ENCODE results near the gene CDRT4.
A peak's percentile ranks its signal among the peaks of the same experiment; 100 is the strongest.

CDRT4 gene

GRCh38 chr17:15475631-15476354, 8.4 kb upstream of the CDRT4 start:
- H3K27me3 ChIP-seq (ENCODE audit: control insufficient read depth, insufficient read depth, low read length): no peaks in the 10 kb centered on the region
- H3K27ac ChIP-seq (ENCODE audit: low read depth, low read length): no peak overlapping the region
- no peak overlapping the region for H3K9ac ChIP-seq (ENCODE audit: low read depth, low read length)
- no peaks in the 10 kb centered on the region for H3K9me3 ChIP-seq (ENCODE audit: control insufficient read depth, insufficient read depth, low read length)
- H3K4me3 ChIP-seq (ENCODE audit: low read depth, low read length): no peak overlapping the region
- peaks cover 6% of the 10 kb centered on the region for H3K4me1 ChIP-seq (ENCODE audit: control insufficient read depth, insufficient read depth, low read length)
- H3K36me3 ChIP-seq (ENCODE audit: control insufficient read depth, insufficient read depth, low read length): no peaks in the 10 kb centered on the region

- Histone ChIP-seq H3K4me1 (ENCODE audit: control insufficient read depth, insufficient read depth, low read length) (peaks cover 6% of the 10 kb centered on the region), H3K36me3 (ENCODE audit: control insufficient read depth, insufficient read depth, low read length) (no peaks in the 10 kb centered on the region), H3K4me3 (ENCODE audit: low read depth, low read length) (no peak overlapping the region), H3K9ac (ENCODE audit: low read depth, low read length) (no peak overlapping the region), H3K27ac (ENCODE audit: low read depth, low read length) (no peak overlapping the region), H3K27me3 (ENCODE audit: control insufficient read depth, insufficient read depth, low read length) (no peaks in the 10 kb centered on the region), H3K9me3 (ENCODE audit: control insufficient read depth, insufficient read depth, low read length) (no peaks in the 10 kb centered on the region)
Measured at GRCh38 chr17:15472891-15473290, 5.5 kb upstream of the CDRT4 start.

GRCh38 chr17:15470536-15470935, 3.1 kb upstream of the CDRT4 start:
- Histone ChIP-seq H3K27me3 (ENCODE audit: control insufficient read depth, insufficient read depth, low read length) (no peaks in the 10 kb centered on the region), H3K36me3 (ENCODE audit: control insufficient read depth, insufficient read depth, low read length) (no peaks in the 10 kb centered on the region), H3K9ac (ENCODE audit: low read depth, low read length) (no peak overlapping the region), H3K4me3 (ENCODE audit: low read depth, low read length) (no peak overlapping the region), H3K27ac (ENCODE audit: low read depth, low read length) (no peak overlapping the region), H3K9me3 (ENCODE audit: control insufficient read depth, insufficient read depth, low read length) (no peaks in the 10 kb centered on the region), H3K4me1 (ENCODE audit: control insufficient read depth, insufficient read depth, low read length) (peaks cover 6% of the 10 kb centered on the region)

GRCh38 chr17:15469260-15469659, 1.8 kb upstream of the CDRT4 start:
- Histone ChIP-seq H3K4me1 (ENCODE audit: control insufficient read depth, insufficient read depth, low read length) (peaks cover 6% of the 10 kb centered on the region), H3K9ac (ENCODE audit: low read depth, low read length) (no peak overlapping the region), H3K36me3 (ENCODE audit: control insufficient read depth, insufficient read depth, low read length) (no peaks in the 10 kb centered on the region), H3K27me3 (ENCODE audit: control insufficient read depth, insufficient read depth, low read length) (no peaks in the 10 kb centered on the region), H3K4me3 (ENCODE audit: low read depth, low read length) (no peak overlapping the region), H3K9me3 (ENCODE audit: control insufficient read depth, insufficient read depth, low read length) (no peaks in the 10 kb centered on the region), H3K27ac (ENCODE audit: low read depth, low read length) (no peak overlapping the region)

GRCh38 chr17:15468126-15468525, 705 bp upstream of the CDRT4 start:
- Histone ChIP-seq H3K9ac (ENCODE audit: low read depth, low read length) (no peak overlapping the region), H3K27ac (ENCODE audit: low read depth, low read length) (no peak overlapping the region), H3K9me3 (ENCODE audit: control insufficient read depth, insufficient read depth, low read length) (no peaks in the 10 kb centered on the region), H3K36me3 (ENCODE audit: control insufficient read depth, insufficient read depth, low read length) (no peaks in the 10 kb centered on the region), H3K4me3 (ENCODE audit: low read depth, low read length) (no peak overlapping the region), H3K4me1 (ENCODE audit: control insufficient read depth, insufficient read depth, low read length) (peaks cover 6% of the 10 kb centered on the region), H3K27me3 (ENCODE audit: control insufficient read depth, insufficient read depth, low read length) (no peaks in the 10 kb centered on the region)

- H3K36me3 ChIP-seq (ENCODE audit: control insufficient read depth, insufficient read depth, low read length): no peaks in the 10 kb centered on the region
- no peak overlapping the region for H3K4me3 ChIP-seq (ENCODE audit: low read depth, low read length)
- no peak overlapping the region for H3K9ac ChIP-seq (ENCODE audit: low read depth, low read length)
- no peaks in the 10 kb centered on the region for H3K9me3 ChIP-seq (ENCODE audit: control insufficient read depth, insufficient read depth, low read length)
- no peak overlapping the region for H3K27ac ChIP-seq (ENCODE audit: low read depth, low read length)
- no peaks in the 10 kb centered on the region for H3K27me3 ChIP-seq (ENCODE audit: control insufficient read depth, insufficient read depth, low read length)
- no peaks in the 10 kb centered on the region for H3K4me1 ChIP-seq (ENCODE audit: control insufficient read depth, insufficient read depth, low read length)
Measured at GRCh38 chr17:15466131-15466530, 1.3 kb downstream of the CDRT4 start.

- no peak overlapping the region for H3K9ac ChIP-seq (ENCODE audit: low read depth, low read length)
- H3K27me3 ChIP-seq (ENCODE audit: control insufficient read depth, insufficient read depth, low read length): no peaks in the 10 kb centered on the region
- no peak overlapping the region for H3K27ac ChIP-seq (ENCODE audit: low read depth, low read length)
- H3K9me3 ChIP-seq (ENCODE audit: control insufficient read depth, insufficient read depth, low read length): no peaks in the 10 kb centered on the region
- H3K36me3 ChIP-seq (ENCODE audit: control insufficient read depth, insufficient read depth, low read length): no peaks in the 10 kb centered on the region
- H3K4me3 ChIP-seq (ENCODE audit: low read depth, low read length): no peak overlapping the region
- H3K4me1 ChIP-seq (ENCODE audit: control insufficient read depth, insufficient read depth, low read length): no peaks in the 10 kb centered on the region
Measured at GRCh38 chr17:15465045-15465701, 2.2 kb downstream of the CDRT4 start.

- H3K9ac ChIP-seq (ENCODE audit: low read depth, low read length): no peak overlapping the region
- H3K9me3 ChIP-seq (ENCODE audit: control insufficient read depth, insufficient read depth, low read length): no peaks in the 10 kb centered on the region
- no peaks in the 10 kb centered on the region for H3K36me3 ChIP-seq (ENCODE audit: control insufficient read depth, insufficient read depth, low read length)
- H3K4me3 ChIP-seq (ENCODE audit: low read depth, low read length): no peak overlapping the region
- H3K27me3 ChIP-seq (ENCODE audit: control insufficient read depth, insufficient read depth, low read length): no peaks in the 10 kb centered on the region
- H3K4me1 ChIP-seq (ENCODE audit: control insufficient read depth, insufficient read depth, low read length): no peaks in the 10 kb centered on the region
- no peak overlapping the region for H3K27ac ChIP-seq (ENCODE audit: low read depth, low read length)
Measured at GRCh38 chr17:15464231-15464985, 3.0 kb downstream of the CDRT4 start.

- H3K36me3 ChIP-seq (ENCODE audit: control insufficient read depth, insufficient read depth, low read length): no peaks in the 10 kb centered on the region
- H3K4me3 ChIP-seq (ENCODE audit: low read depth, low read length): no peak overlapping the region
- no peak overlapping the region for H3K27ac ChIP-seq (ENCODE audit: low read depth, low read length)
- H3K27me3 ChIP-seq (ENCODE audit: control insufficient read depth, insufficient read depth, low read length): no peaks in the 10 kb centered on the region
- H3K9me3 ChIP-seq (ENCODE audit: control insufficient read depth, insufficient read depth, low read length): no peaks in the 10 kb centered on the region
- no peak overlapping the region for H3K9ac ChIP-seq (ENCODE audit: low read depth, low read length)
- no peaks in the 10 kb centered on the region for H3K4me1 ChIP-seq (ENCODE audit: control insufficient read depth, insufficient read depth, low read length)
Measured at GRCh38 chr17:15462976-15463772, 4.2 kb downstream of the CDRT4 start.

GRCh38 chr17:15457723-15458094, 9.7 kb downstream of the CDRT4 start:
- H3K27ac ChIP-seq (ENCODE audit: low read depth, low read length): peak overlapping the region; percentile 33
- H3K9ac ChIP-seq (ENCODE audit: low read depth, low read length): no peak overlapping the region
- H3K27me3 ChIP-seq (ENCODE audit: control insufficient read depth, insufficient read depth, low read length): no peaks in the 10 kb centered on the region
- H3K9me3 ChIP-seq (ENCODE audit: control insufficient read depth, insufficient read depth, low read length): no peaks in the 10 kb centered on the region
- no peaks in the 10 kb centered on the region for H3K4me1 ChIP-seq (ENCODE audit: control insufficient read depth, insufficient read depth, low read length)
- peaks cover 4% of the 10 kb centered on the region; the same call in 1 of the 2 replicates for H3K36me3 ChIP-seq (ENCODE audit: control insufficient read depth, insufficient read depth, low read length)
- H3K4me3 ChIP-seq (ENCODE audit: low read depth, low read length): no peak overlapping the region

All from HUES48 (cell line).